ENCODE data around the gene TAGLN3.

TAGLN3 gene

DNA sequence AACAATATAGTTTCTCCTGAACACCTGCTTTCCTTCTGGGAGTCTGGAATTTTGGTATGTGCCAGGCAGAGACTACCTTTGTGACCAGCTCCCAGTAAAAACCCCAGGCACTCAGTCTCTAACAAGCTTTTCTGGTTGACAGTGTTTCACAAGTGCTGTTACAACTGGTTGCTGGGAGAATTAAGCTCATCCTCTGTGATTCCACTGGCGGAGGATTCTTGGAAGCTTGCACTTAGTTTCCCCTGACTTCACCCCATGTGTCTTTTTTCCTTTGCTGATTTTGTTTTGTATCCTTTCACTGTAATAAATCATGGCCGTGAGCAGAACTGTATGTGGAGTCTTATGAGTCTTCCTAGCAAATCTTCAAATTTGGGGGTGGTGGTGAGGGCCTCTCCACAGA lies 5.7 kb upstream of the TAGLN3 start:
- no peak for ATAC-seq
- TF ChIP-seq OSR1 (CRISPR knock-in tag; IDR thresholded peaks at IDR 0.05) (no peak), ZC3H10 (CRISPR knock-in tag; IDR thresholded peaks at IDR 0.05) (no peak), RARB (CRISPR knock-in tag; IDR thresholded peaks at IDR 0.05) (no peak), PATZ1 (CRISPR knock-in tag; IDR thresholded peaks at IDR 0.05; ENCODE audit: borderline replicate concordance) (no peak), ESRRG (CRISPR knock-in tag; IDR thresholded peaks at IDR 0.05) (no peak)
- TF ChIP-seq, protein P1, sequence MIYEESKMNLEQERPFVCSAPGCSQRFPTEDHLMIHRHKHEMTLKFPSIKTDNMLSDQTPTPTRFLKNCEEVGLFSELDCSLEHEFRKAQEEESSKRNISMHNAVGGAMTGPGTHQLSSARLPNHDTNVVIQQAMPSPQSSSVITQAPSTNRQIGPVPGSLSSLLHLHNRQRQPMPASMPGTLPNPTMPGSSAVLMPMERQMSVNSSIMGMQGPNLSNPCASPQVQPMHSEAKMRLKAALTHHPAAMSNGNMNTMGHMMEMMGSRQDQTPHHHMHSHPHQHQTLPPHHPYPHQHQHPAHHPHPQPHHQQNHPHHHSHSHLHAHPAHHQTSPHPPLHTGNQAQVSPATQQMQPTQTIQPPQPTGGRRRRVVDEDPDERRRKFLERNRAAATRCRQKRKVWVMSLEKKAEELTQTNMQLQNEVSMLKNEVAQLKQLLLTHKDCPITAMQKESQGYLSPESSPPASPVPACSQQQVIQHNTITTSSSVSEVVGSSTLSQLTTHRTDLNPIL (CRISPR knock-in tag; IDR thresholded peaks at IDR 0.05; ENCODE audit: low read depth) = no peak
- TF ChIP-seq, protein P2, sequence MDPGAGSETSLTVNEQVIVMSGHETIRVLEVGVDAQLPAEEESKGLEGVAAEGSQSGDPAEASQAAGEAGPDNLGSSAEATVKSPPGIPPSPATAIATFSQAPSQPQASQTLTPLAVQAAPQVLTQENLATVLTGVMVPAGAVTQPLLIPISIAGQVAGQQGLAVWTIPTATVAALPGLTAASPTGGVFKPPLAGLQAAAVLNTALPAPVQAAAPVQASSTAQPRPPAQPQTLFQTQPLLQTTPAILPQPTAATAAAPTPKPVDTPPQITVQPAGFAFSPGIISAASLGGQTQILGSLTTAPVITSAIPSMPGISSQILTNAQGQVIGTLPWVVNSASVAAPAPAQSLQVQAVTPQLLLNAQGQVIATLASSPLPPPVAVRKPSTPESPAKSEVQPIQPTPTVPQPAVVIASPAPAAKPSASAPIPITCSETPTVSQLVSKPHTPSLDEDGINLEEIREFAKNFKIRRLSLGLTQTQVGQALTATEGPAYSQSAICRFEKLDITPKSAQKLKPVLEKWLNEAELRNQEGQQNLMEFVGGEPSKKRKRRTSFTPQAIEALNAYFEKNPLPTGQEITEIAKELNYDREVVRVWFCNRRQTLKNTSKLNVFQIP (CRISPR knock-in tag; IDR thresholded peaks at IDR 0.05; ENCODE audit: borderline replicate concordance, low read depth) = no peak

GRCh38 chr3:111999484-112000324 lies 982 bp downstream of the TAGLN3 start:
- peak; percentile 68 for ATAC-seq
- TF ChIP-seq ZNF8 (CRISPR knock-in tag; IDR thresholded peaks at IDR 0.05) (no peak), PATZ1 (CRISPR knock-in tag; IDR thresholded peaks at IDR 0.05; ENCODE audit: borderline replicate concordance) (no peak), ESRRG (CRISPR knock-in tag; IDR thresholded peaks at IDR 0.05) (no peak), ZC3H10 (CRISPR knock-in tag; IDR thresholded peaks at IDR 0.05) (no peak), GLIS3 (CRISPR knock-in tag; IDR thresholded peaks at IDR 0.05) (no peak), CSDC2 (CRISPR knock-in tag; IDR thresholded peaks at IDR 0.05) (no peak), OSR1 (CRISPR knock-in tag; IDR thresholded peaks at IDR 0.05) (no peak), ZFP30 (CRISPR knock-in tag; IDR thresholded peaks at IDR 0.05) (no peak), SNAI2 (CRISPR knock-in tag; IDR thresholded peaks at IDR 0.05) (no peak)
- TF ChIP-seq, protein P1 (CRISPR knock-in tag; IDR thresholded peaks at IDR 0.05; ENCODE audit: low read depth) = no peak
- TF ChIP-seq, protein P2 (CRISPR knock-in tag; IDR thresholded peaks at IDR 0.05; ENCODE audit: borderline replicate concordance, low read depth) = no peak

DNA sequence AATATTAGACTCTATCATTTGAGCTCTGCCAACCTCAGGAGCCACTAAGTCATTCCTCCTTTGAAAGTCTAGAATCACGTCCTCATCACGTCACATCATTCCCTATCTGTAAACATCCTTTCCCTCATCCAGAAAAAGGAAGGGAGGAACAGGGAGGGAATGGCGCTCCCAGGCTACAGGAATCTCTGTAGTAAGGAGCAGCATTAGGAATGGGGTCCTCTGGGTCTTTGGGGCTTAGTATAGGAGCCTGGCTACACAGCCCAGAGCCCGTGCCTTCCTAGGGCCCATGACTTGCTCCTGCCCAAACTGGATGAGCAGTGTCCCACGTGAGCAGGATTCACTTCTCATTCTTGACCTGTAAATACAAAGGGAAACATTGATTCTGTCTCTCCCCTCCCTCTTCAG lies 1.6 kb downstream of the TAGLN3 start:
- no peak for ATAC-seq
- TF ChIP-seq ZNF565 (CRISPR knock-in tag; conservative IDR thresholded peaks at IDR 0.05; ENCODE audit: low read depth) (no peak), ISL1 (CRISPR knock-in tag; IDR thresholded peaks at IDR 0.05) (no peak), PATZ1 (CRISPR knock-in tag; IDR thresholded peaks at IDR 0.05; ENCODE audit: borderline replicate concordance) (no peak), ZFP30 (CRISPR knock-in tag; IDR thresholded peaks at IDR 0.05) (no peak)

All from SK-N-SH treated with all-trans-retinoic acid at 6 μM for 48 hours (cell line).